ENCODE results near the gene SMIM43. TPM values are rescaled to one million over a fixed set of nuclear protein-coding genes. Genes with fewer than 3 reads are reported as not detected.

Gene SMIM43
- total RNA-seq (0.24 TPM), polyA plus RNA-seq (0.43 TPM)
- long read RNA-seq, donor 1, partial matches to known transcripts: 8 of 8 reads
- long read RNA-seq, donor 1, other reads (novel, unspliced or antisense): 0 of 8 reads
- long read RNA-seq, donor 2: 0 reads
- long read RNA-seq, donor 3, partial matches to known transcripts: 166 of 196 reads
- long read RNA-seq, donor 3, other reads (novel, unspliced or antisense): 30 of 196 reads
- long read RNA-seq, donor 4: 0 reads
- long read RNA-seq, donor 5: 0 reads
- long read RNA-seq, donor 6: 0 reads
- long read RNA-seq, donor 7: 0 reads
- long read RNA-seq, donor 8: 0 reads
- long read RNA-seq, donor 9: 0 reads
- long read RNA-seq, donor 10, partial matches to known transcripts: 49 of 65 reads
- long read RNA-seq, donor 10, other reads (novel, unspliced or antisense): 16 of 65 reads

GRCh38 chr4:121764702-121765367 lies at the start of gene SMIM43:
Gene SMIM43 (minus strand): TSS chr4:121765164. CDS start chr4:121765105, 59 bp downstream.
- peaks cover 3 to 10% of the 10 kb centered on the region in 2 donors for H3K4me1 ChIP-seq (ENCODE audit: control insufficient read depth in 2 of 2, insufficient read depth in 2 of 2, low read length in 2 of 2)
- no peak within 1 kb of the TSS for H3K27ac ChIP-seq (ENCODE audit: low read depth in 1 of 2, low read length in 1 of 2)
- peak within 1 kb of the TSS; percentile 23 to 58 for H3K4me3 ChIP-seq (ENCODE audit: low read length in 2 of 2)
- H3K36me3 ChIP-seq (ENCODE audit: control insufficient read depth in 2 of 2, insufficient read depth in 2 of 2, low read length in 1 of 2): no peaks in the 10 kb centered on the region
- H3K27me3 ChIP-seq (ENCODE audit: control insufficient read depth in 2 of 2, insufficient read depth in 1 of 2, low read length in 1 of 2): peaks cover 26 to 77% of the 10 kb centered on the region in 2 donors
- H3K9me3 ChIP-seq (ENCODE audit: control insufficient read depth in 2 of 2, insufficient read depth in 1 of 2, low read length in 1 of 2): peaks cover 0 to 3% of the 10 kb centered on the region in 2 donors
- DNase-seq (ENCODE audit: low read depth in 6 of 9, low spot score in 9 of 9): peak in 2 of 9 donors; percentile 18 to 37
- WGBS: 1% methylated on average over 75 of the region's 75 CpGs

- 98% methylated on average over 2 of the region's 2 CpGs for WGBS
- no peak overlapping the region for H3K4me3 ChIP-seq (ENCODE audit: low read length in 2 of 2)
- no peaks in the 10 kb centered on the region for H3K4me1 ChIP-seq (ENCODE audit: control insufficient read depth in 2 of 2, insufficient read depth in 2 of 2, low read length in 2 of 2)
- H3K27me3 ChIP-seq (ENCODE audit: control insufficient read depth in 2 of 2, insufficient read depth in 1 of 2, low read length in 1 of 2): no peaks in the 10 kb centered on the region
- no peaks in the 10 kb centered on the region for H3K9me3 ChIP-seq (ENCODE audit: control insufficient read depth in 2 of 2, insufficient read depth in 1 of 2, low read length in 1 of 2)
- no peak for DNase-seq (ENCODE audit: low read depth in 6 of 9, low spot score in 9 of 9)
- no peak overlapping the region for H3K27ac ChIP-seq (ENCODE audit: low read depth in 1 of 2, low read length in 1 of 2)
- peaks cover 17 to 82% of the 10 kb centered on the region in 2 donors for H3K36me3 ChIP-seq (ENCODE audit: control insufficient read depth in 2 of 2, insufficient read depth in 2 of 2, low read length in 1 of 2)
Measured at GRCh38 chr4:121814756-121815155, 49.8 kb upstream of the SMIM43 start.

GRCh38 chr4:121811122-121811521 lies 46.2 kb upstream of the SMIM43 start:
- no peak overlapping the region for H3K4me3 ChIP-seq (ENCODE audit: low read length in 2 of 2)
- H3K4me1 ChIP-seq (ENCODE audit: control insufficient read depth in 2 of 2, insufficient read depth in 2 of 2, low read length in 2 of 2): no peaks in the 10 kb centered on the region
- H3K36me3 ChIP-seq (ENCODE audit: control insufficient read depth in 2 of 2, insufficient read depth in 2 of 2, low read length in 1 of 2): peaks cover 15 to 85% of the 10 kb centered on the region in 2 donors
- DNase-seq (ENCODE audit: low read depth in 6 of 9, low spot score in 9 of 9): no peak
- H3K27ac ChIP-seq (ENCODE audit: low read depth in 1 of 2, low read length in 1 of 2): no peak overlapping the region
- H3K9me3 ChIP-seq (ENCODE audit: control insufficient read depth in 2 of 2, insufficient read depth in 1 of 2, low read length in 1 of 2): no peaks in the 10 kb centered on the region
- H3K27me3 ChIP-seq (ENCODE audit: control insufficient read depth in 2 of 2, insufficient read depth in 1 of 2, low read length in 1 of 2): no peaks in the 10 kb centered on the region

GRCh38 chr4:121806411-121806810 lies 41.4 kb upstream of the SMIM43 start:
- Histone ChIP-seq H3K27me3 (ENCODE audit: control insufficient read depth in 2 of 2, insufficient read depth in 1 of 2, low read length in 1 of 2) (no peaks in the 10 kb centered on the region), H3K36me3 (ENCODE audit: control insufficient read depth in 2 of 2, insufficient read depth in 2 of 2, low read length in 1 of 2) (peaks cover 27 to 78% of the 10 kb centered on the region in 2 donors), H3K4me1 (ENCODE audit: control insufficient read depth in 2 of 2, insufficient read depth in 2 of 2, low read length in 2 of 2) (no peaks in the 10 kb centered on the region), H3K9me3 (ENCODE audit: control insufficient read depth in 2 of 2, insufficient read depth in 1 of 2, low read length in 1 of 2) (no peaks in the 10 kb centered on the region), H3K27ac (ENCODE audit: low read depth in 1 of 2, low read length in 1 of 2) (no peak overlapping the region), H3K4me3 (ENCODE audit: low read length in 2 of 2) (no peak overlapping the region)
- 98% methylated on average over 4 of the region's 4 CpGs for WGBS
- no peak for DNase-seq (ENCODE audit: low read depth in 6 of 9, low spot score in 9 of 9)

- Histone ChIP-seq H3K27ac (ENCODE audit: low read depth in 1 of 2, low read length in 1 of 2) (peak overlapping the region; percentile 92), H3K36me3 (ENCODE audit: control insufficient read depth in 2 of 2, insufficient read depth in 2 of 2, low read length in 1 of 2) (peaks cover 16 to 39% of the 10 kb centered on the region in 2 donors), H3K4me3 (ENCODE audit: low read length in 2 of 2) (peak overlapping the region; percentile 78 to 97), H3K4me1 (ENCODE audit: control insufficient read depth in 2 of 2, insufficient read depth in 2 of 2, low read length in 2 of 2) (peaks cover 7 to 27% of the 10 kb centered on the region in 2 donors), H3K27me3 (ENCODE audit: control insufficient read depth in 2 of 2, insufficient read depth in 1 of 2, low read length in 1 of 2) (no peaks in the 10 kb centered on the region), H3K9me3 (ENCODE audit: control insufficient read depth in 2 of 2, insufficient read depth in 1 of 2, low read length in 1 of 2) (no peaks in the 10 kb centered on the region)
- DNase-seq (ENCODE audit: low read depth in 6 of 9, low spot score in 9 of 9): no peak
- 26% methylated on average over 4 of the region's 4 CpGs for WGBS
Measured at GRCh38 chr4:121801715-121802075, 36.7 kb upstream of the SMIM43 start.

GRCh38 chr4:121800961-121801714 lies 36.2 kb upstream of the SMIM43 start, which contains the start of gene EXOSC9:
Gene EXOSC9 (plus strand): TSS chr4:121801323. CDS start chr4:121801425, 102 bp downstream.
- Histone ChIP-seq H3K4me3 (ENCODE audit: low read length in 2 of 2) (peak within 1 kb of the TSS; percentile 78 to 97), H3K9me3 (ENCODE audit: control insufficient read depth in 2 of 2, insufficient read depth in 1 of 2, low read length in 1 of 2) (no peaks in the 10 kb centered on the region), H3K27me3 (ENCODE audit: control insufficient read depth in 2 of 2, insufficient read depth in 1 of 2, low read length in 1 of 2) (no peaks in the 10 kb centered on the region), H3K36me3 (ENCODE audit: control insufficient read depth in 2 of 2, insufficient read depth in 2 of 2, low read length in 1 of 2) (peaks cover 13 to 34% of the 10 kb centered on the region in 2 donors), H3K27ac (ENCODE audit: low read depth in 1 of 2, low read length in 1 of 2) (peak within 1 kb of the TSS; percentile 92), H3K4me1 (ENCODE audit: control insufficient read depth in 2 of 2, insufficient read depth in 2 of 2, low read length in 2 of 2) (peaks cover 8 to 29% of the 10 kb centered on the region in 2 donors)
- DNase-seq (ENCODE audit: low read depth in 6 of 9, low spot score in 9 of 9): peak; percentile 88 to 98 (median 92)
- WGBS: under 1% methylated on average over 48 of the region's 48 CpGs

- peak in 1 of 9 donors; percentile 10 for DNase-seq (ENCODE audit: low read depth in 6 of 9, low spot score in 9 of 9)
- peaks cover 10 to 35% of the 10 kb centered on the region in 2 donors for H3K4me1 ChIP-seq (ENCODE audit: control insufficient read depth in 2 of 2, insufficient read depth in 2 of 2, low read length in 2 of 2)
- no peaks in the 10 kb centered on the region for H3K27me3 ChIP-seq (ENCODE audit: control insufficient read depth in 2 of 2, insufficient read depth in 1 of 2, low read length in 1 of 2)
- 47% methylated on average over 8 of the region's 8 CpGs for WGBS
- H3K9me3 ChIP-seq (ENCODE audit: control insufficient read depth in 2 of 2, insufficient read depth in 1 of 2, low read length in 1 of 2): no peaks in the 10 kb centered on the region
- H3K4me3 ChIP-seq (ENCODE audit: low read length in 2 of 2): peak overlapping the region; percentile 78 to 97
- H3K27ac ChIP-seq (ENCODE audit: low read depth in 1 of 2, low read length in 1 of 2): peak overlapping the region; percentile 92
- peaks cover 8 to 28% of the 10 kb centered on the region in 2 donors for H3K36me3 ChIP-seq (ENCODE audit: control insufficient read depth in 2 of 2, insufficient read depth in 2 of 2, low read length in 1 of 2)
Measured at GRCh38 chr4:121800638-121800960, 35.6 kb upstream of the SMIM43 start.

- 56% methylated on average over 3 of the region's 3 CpGs for WGBS
- peaks cover 12 to 41% of the 10 kb centered on the region in 2 donors for H3K4me1 ChIP-seq (ENCODE audit: control insufficient read depth in 2 of 2, insufficient read depth in 2 of 2, low read length in 2 of 2)
- H3K9me3 ChIP-seq (ENCODE audit: control insufficient read depth in 2 of 2, insufficient read depth in 1 of 2, low read length in 1 of 2): no peaks in the 10 kb centered on the region
- no peaks in the 10 kb centered on the region for H3K27me3 ChIP-seq (ENCODE audit: control insufficient read depth in 2 of 2, insufficient read depth in 1 of 2, low read length in 1 of 2)
- DNase-seq (ENCODE audit: low read depth in 6 of 9, low spot score in 9 of 9): peak in 4 of 9 donors; percentile 37 to 74 (median 42)
- peak overlapping the region in 1 of 2 donors; percentile 97 for H3K4me3 ChIP-seq (ENCODE audit: low read length in 2 of 2)
- peaks cover 8 to 23% of the 10 kb centered on the region in 2 donors for H3K36me3 ChIP-seq (ENCODE audit: control insufficient read depth in 2 of 2, insufficient read depth in 2 of 2, low read length in 1 of 2)
- H3K27ac ChIP-seq (ENCODE audit: low read depth in 1 of 2, low read length in 1 of 2): peak overlapping the region; percentile 92
Measured at GRCh38 chr4:121799867-121800501, 35.0 kb upstream of the SMIM43 start.

Measured in thymus (tissue), 14 donors.